Naive thymus-derived CD4-positive, alpha-beta T cell (primary cell): ENCODE measurements around the gene XPOT. TPM values are rescaled to one million over a fixed set of nuclear protein-coding genes. Genes with fewer than 3 reads are reported as not detected.

Experiments
- ATAC-seq: fragments of 150-1000 bp; cut with Tn5 transposase; 2 replicates; pipeline ENCODE4 v1.10.0; 2021; ENCODE audit warnings: mild to moderate bottlenecking, moderate library complexity
- CTCF ChIA-PET: fragments of 350-600 bp; sonication (Branson Sonifier 250); formaldehyde crosslinking; loops from one replicate; lab custom pipeline; 2021; ENCODE audit warnings: antibody characterized with exemption; lab: Charles Lee
- POLR2A ChIA-PET: fragments of 350-600 bp; sonication (Branson Sonifier 250); formaldehyde crosslinking; loops from one replicate; lab custom pipeline; 2021; ENCODE audit warnings: antibody characterized with exemption, inconsistent platforms; lab: Charles Lee
- DNase-seq, 9 donors: peaks; one replicate each; pipeline versions ENCODE4 v3.0.0 to v3.0.0-alpha.2; 2020 to 2022; ENCODE audit warnings: mixed read lengths in 1 of 9
- H3K27ac ChIP-seq: one replicate; pipeline ENCODE4 v1.7.0; 2013; ENCODE audit warnings: mild to moderate bottlenecking, low read depth, low read length, moderate library complexity
- H3K27me3 ChIP-seq, 2 donors: one replicate each; pipeline ENCODE4 v1.7.0; 2013; ENCODE audit warnings: low read length in 2 of 2, mild to moderate bottlenecking in 2 of 2, moderate library complexity in 2 of 2; ENCODE audit not compliant: control insufficient read depth in 2 of 2, insufficient read depth in 2 of 2
- H3K36me3 ChIP-seq, 3 experiments: 1 replicate in 2 of 3; 2 replicates in 1 of 3; pipeline ENCODE4 v1.7.0; 2013; ENCODE audit warnings: low read length in 3 of 3, mild to moderate bottlenecking in 3 of 3, moderate library complexity in 1 of 3; ENCODE audit not compliant: insufficient read depth in 3 of 3, control insufficient read depth in 2 of 3
- H3K4me1 ChIP-seq, 2 donors: one replicate each; pipeline ENCODE4 v1.7.0; 2013; ENCODE audit warnings: low read length in 2 of 2, mild to moderate bottlenecking in 2 of 2, moderate library complexity in 1 of 2; ENCODE audit not compliant: control insufficient read depth in 2 of 2, insufficient read depth in 2 of 2
- H3K4me3 ChIP-seq: 2 replicates; pipeline ENCODE4 v1.7.0; 2013; ENCODE audit warnings: mild to moderate bottlenecking, low read length
- H3K9me3 ChIP-seq, 3 experiments: 1 replicate in 2 of 3; 2 replicates in 1 of 3; pipeline ENCODE4 v1.7.0; 2013; ENCODE audit warnings: low read length in 3 of 3; ENCODE audit not compliant: control insufficient read depth in 2 of 3
- H3K27ac Mint-ChIP-seq, 9 donors: one replicate each; pipeline ENCODE4 v1.8.0; 2020 to 2022; ENCODE audit warnings: mixed read lengths in 9 of 9, mild to moderate bottlenecking in 8 of 9, moderate library complexity in 5 of 9, inconsistent platforms in 2 of 9
- H3K27me3 Mint-ChIP-seq, 5 donors: one replicate each; pipeline ENCODE4 v1.8.0; 2021 to 2022; ENCODE audit warnings: mixed read lengths in 5 of 5, mild to moderate bottlenecking in 1 of 5
- H3K36me3 Mint-ChIP-seq, 5 donors: one replicate each; pipeline ENCODE4 v1.8.0; 2020 to 2022; ENCODE audit warnings: mixed read lengths in 5 of 5, mild to moderate bottlenecking in 3 of 5, inconsistent platforms in 1 of 5
- H3K4me1 Mint-ChIP-seq, 7 donors: one replicate each; pipeline ENCODE4 v1.8.0; 2020 to 2022; ENCODE audit warnings: mixed read lengths in 7 of 7, mild to moderate bottlenecking in 3 of 7, inconsistent platforms in 1 of 7
- H3K4me3 Mint-ChIP-seq, 10 donors: one replicate each; pipeline ENCODE4 v1.8.0; 2020 to 2022; ENCODE audit warnings: mild to moderate bottlenecking in 10 of 10, mixed read lengths in 10 of 10, moderate library complexity in 6 of 10, inconsistent platforms in 2 of 10
- H3K9me3 Mint-ChIP-seq, 11 donors: one replicate each; pipeline ENCODE4 v1.8.0; 2020 to 2022; ENCODE audit warnings: mixed read lengths in 11 of 11, mild to moderate bottlenecking in 4 of 11, inconsistent platforms in 1 of 11, moderate library complexity in 1 of 11
- intact Hi-C, 2 donors: fragments of 100-400 bp; cut with micrococcal nuclease; formaldehyde crosslinking; loops; one replicate each; pipeline ENCODE4 v1.15.1; 2023
- polyA plus RNA-seq, 2 donors: library from polyadenylated mRNA; unstranded; fragments of 300-500 nt; fragmentation: Illumina TruSeq; gene quantifications; one replicate each; pipeline ENCODE4 v1.2.3, GENCODE V29; 2021
- total RNA-seq, 6 experiments: library from RNA in 5 of 6; stranded (reverse) in 5 of 6; gene quantifications; 1 replicate in 5 of 6; 2 replicates in 1 of 6; pipeline ENCODE4 v1.2.3 and lab custom pipeline; 2021 to 2026

The XPOT gene
- total and polyA plus RNA-seq, 7 experiments from 2014 or later = 24.8 to 118 (median 56.0) TPM

GRCh38 chr12:64468966-64469365 is 64.8 kb downstream of the XPOT start:
- POLR2A ChIA-PET = interaction anchor here (0.6 to 0.7 kb wide), 2 partner anchors 9 to 133 kb away, joined by 3 read pairs; no protein-coding TSS in a partner anchor
- H3K4me3 ChIP-seq = no peak overlapping the region
- DNase-seq = no peak
- CTCF ChIA-PET = interaction anchor here (0.7 kb wide), 1 partner anchor 327 kb away, joined by 5 read pairs; no protein-coding TSS in a partner anchor
- intact Hi-C loops = no loop called here
- no peaks in the 10 kb centered on the region for H3K27me3 ChIP-seq
- H3K27ac ChIP-seq = no peak overlapping the region
- Mint-ChIP-seq H3K36me3 (peaks cover 0 to 38% (median 24%) of the 10 kb centered on the region in 5 donors), H3K4me3 (no peak overlapping the region), H3K27ac (no peak overlapping the region), H3K9me3 (no peaks in the 10 kb centered on the region), H3K4me1 (peaks cover 0 to 7% (median 0%) of the 10 kb centered on the region in 7 donors), H3K27me3 (no peaks in the 10 kb centered on the region)
- no peaks in the 10 kb centered on the region for H3K4me1 ChIP-seq
- ATAC-seq = no peak
- no peaks in the 10 kb centered on the region for H3K9me3 ChIP-seq
- peaks cover 3 to 24% (median 8%) of the 10 kb centered on the region in 3 experiments for H3K36me3 ChIP-seq

- no peaks in the 10 kb centered on the region for H3K27me3 Mint-ChIP-seq
- H3K4me3 Mint-ChIP-seq = no peak overlapping the region
- ChIA-PET POLR2A (interaction anchor here (0.6 to 0.7 kb wide), 2 partner anchors 9 to 132 kb away, joined by 3 read pairs; no protein-coding TSS in a partner anchor), CTCF (interaction anchor here (0.7 kb wide), 1 partner anchor 327 kb away, joined by 5 read pairs; no protein-coding TSS in a partner anchor)
- H3K4me1 Mint-ChIP-seq = peaks cover 0 to 7% (median 0%) of the 10 kb centered on the region in 7 donors
- no peaks in the 10 kb centered on the region for H3K9me3 Mint-ChIP-seq
- intact Hi-C loops = no loop called here
- H3K27ac Mint-ChIP-seq = no peak overlapping the region
- Histone ChIP-seq H3K27me3 (no peaks in the 10 kb centered on the region), H3K4me3 (no peak overlapping the region), H3K4me1 (no peaks in the 10 kb centered on the region), H3K9me3 (no peaks in the 10 kb centered on the region), H3K36me3 (peaks cover 3 to 23% (median 8%) of the 10 kb centered on the region in 3 experiments), H3K27ac (no peak overlapping the region)
- ATAC-seq (no peak), DNase-seq (no peak)
- peaks cover 0 to 42% (median 25%) of the 10 kb centered on the region in 5 donors for H3K36me3 Mint-ChIP-seq
Observed at GRCh38 chr12:64469455-64470142, 65.4 kb downstream of the XPOT start.

GRCh38 chr12:64470495-64470894 is 66.3 kb downstream of the XPOT start:
- Histone ChIP-seq H3K27ac (no peak overlapping the region), H3K9me3 (no peaks in the 10 kb centered on the region), H3K4me1 (no peaks in the 10 kb centered on the region), H3K4me3 (no peak overlapping the region), H3K36me3 (peaks cover 3 to 24% (median 8%) of the 10 kb centered on the region in 3 experiments), H3K27me3 (no peaks in the 10 kb centered on the region)
- Mint-ChIP-seq H3K27ac (no peak overlapping the region), H3K27me3 (no peaks in the 10 kb centered on the region), H3K36me3 (peaks cover 3 to 48% (median 28%) of the 10 kb centered on the region in 5 donors), H3K4me1 (peaks cover 0 to 4% (median 0%) of the 10 kb centered on the region in 7 donors), H3K9me3 (peaks cover 0 to 4% (median 0%) of the 10 kb centered on the region in 11 donors), H3K4me3 (no peak overlapping the region)
- ChIA-PET POLR2A (no interaction called here), CTCF (interaction anchor here (0.7 kb wide), 1 partner anchor 8 kb away, joined by 3 read pairs; no protein-coding TSS in a partner anchor)
- intact Hi-C loops = no loop called here
- DNase-seq = no peak
- no peak for ATAC-seq

GRCh38 chr12:64473176-64473575 is 69.0 kb downstream of the XPOT start:
- Mint-ChIP-seq H3K4me3 (no peak overlapping the region), H3K27ac (peak overlapping the region in 1 of 9 donors; percentile 50), H3K9me3 (peaks cover 0 to 24% (median 5%) of the 10 kb centered on the region in 11 donors), H3K27me3 (no peaks in the 10 kb centered on the region), H3K4me1 (peaks cover 0 to 8% (median 0%) of the 10 kb centered on the region in 7 donors), H3K36me3 (peaks cover 7 to 62% (median 41%) of the 10 kb centered on the region in 5 donors)
- peaks cover 3 to 23% (median 8%) of the 10 kb centered on the region in 3 experiments for H3K36me3 ChIP-seq
- H3K9me3 ChIP-seq = no peaks in the 10 kb centered on the region
- no peaks in the 10 kb centered on the region for H3K4me1 ChIP-seq
- no peak for DNase-seq
- H3K27me3 ChIP-seq = no peaks in the 10 kb centered on the region
- ChIA-PET CTCF (no interaction called here), POLR2A (no interaction called here)
- no peak overlapping the region for H3K4me3 ChIP-seq
- no peak for ATAC-seq
- intact Hi-C loops = no loop called here
- no peak overlapping the region for H3K27ac ChIP-seq

- H3K27me3 Mint-ChIP-seq = no peaks in the 10 kb centered on the region
- no peak overlapping the region for H3K27ac Mint-ChIP-seq
- Histone ChIP-seq H3K27me3 (no peaks in the 10 kb centered on the region), H3K36me3 (peaks cover 0 to 17% (median 2%) of the 10 kb centered on the region in 3 experiments), H3K4me1 (no peaks in the 10 kb centered on the region), H3K4me3 (no peak overlapping the region), H3K9me3 (no peaks in the 10 kb centered on the region), H3K27ac (no peak overlapping the region)
- ChIA-PET CTCF (no interaction called here), POLR2A (no interaction called here)
- H3K9me3 Mint-ChIP-seq = peaks cover 0 to 24% (median 5%) of the 10 kb centered on the region in 11 donors
- peaks cover 7 to 61% (median 36%) of the 10 kb centered on the region in 5 donors for H3K36me3 Mint-ChIP-seq
- no peak for ATAC-seq
- no peak for DNase-seq
- H3K4me1 Mint-ChIP-seq = peaks cover 0 to 8% (median 0%) of the 10 kb centered on the region in 7 donors
- H3K4me3 Mint-ChIP-seq = no peak overlapping the region
- intact Hi-C loops = no loop called here
Observed at GRCh38 chr12:64475518-64475917, 71.3 kb downstream of the XPOT start.

GRCh38 chr12:64476844-64477243 is 72.7 kb downstream of the XPOT start:
- Histone ChIP-seq H3K9me3 (no peaks in the 10 kb centered on the region), H3K4me3 (no peak overlapping the region), H3K27ac (no peak overlapping the region), H3K36me3 (peaks cover 0 to 13% (median 0%) of the 10 kb centered on the region in 3 experiments), H3K4me1 (no peaks in the 10 kb centered on the region), H3K27me3 (no peaks in the 10 kb centered on the region)
- H3K36me3 Mint-ChIP-seq = peaks cover 7 to 55% (median 34%) of the 10 kb centered on the region in 5 donors
- peaks cover 0 to 24% (median 5%) of the 10 kb centered on the region in 11 donors for H3K9me3 Mint-ChIP-seq
- peaks cover 0 to 8% (median 0%) of the 10 kb centered on the region in 7 donors for H3K4me1 Mint-ChIP-seq
- no peak overlapping the region for H3K27ac Mint-ChIP-seq
- DNase-seq (no peak), ATAC-seq (no peak)
- no peaks in the 10 kb centered on the region for H3K27me3 Mint-ChIP-seq
- ChIA-PET CTCF (no interaction called here), POLR2A (no interaction called here)
- no peak overlapping the region for H3K4me3 Mint-ChIP-seq
- intact Hi-C loops = no loop called here
